Measurements from ENCODE around the gene SYNE2.
"Not testable (repeated sequence)": the region's sequence is repeated elsewhere in the genome, so short reads cannot be mapped to it uniquely, and the experiment has no call there.

SYNE2 gene

DNA sequence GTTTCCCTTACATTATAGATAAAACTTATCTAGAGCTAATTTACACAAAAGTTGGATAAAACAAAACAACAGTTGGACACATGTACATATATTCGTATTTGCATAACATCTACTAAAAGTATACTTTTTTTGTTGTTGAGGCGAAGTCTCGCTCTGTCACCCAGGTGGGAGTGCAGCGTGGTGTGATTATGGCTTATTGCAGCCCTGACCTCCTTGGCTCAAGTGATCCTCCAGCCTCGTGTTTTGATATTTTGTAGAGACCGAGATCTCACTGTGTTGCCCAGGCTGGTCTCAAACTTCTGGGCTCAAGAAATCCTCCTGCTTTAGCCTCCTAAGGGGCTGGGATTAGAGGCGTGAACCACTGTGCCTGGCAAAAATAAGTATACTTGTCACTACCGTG lies 9.4 kb downstream of the SYNE2 start:
- DNase-seq (ENCODE audit: low read depth): no peak
- TF ChIP-seq, protein P1, sequence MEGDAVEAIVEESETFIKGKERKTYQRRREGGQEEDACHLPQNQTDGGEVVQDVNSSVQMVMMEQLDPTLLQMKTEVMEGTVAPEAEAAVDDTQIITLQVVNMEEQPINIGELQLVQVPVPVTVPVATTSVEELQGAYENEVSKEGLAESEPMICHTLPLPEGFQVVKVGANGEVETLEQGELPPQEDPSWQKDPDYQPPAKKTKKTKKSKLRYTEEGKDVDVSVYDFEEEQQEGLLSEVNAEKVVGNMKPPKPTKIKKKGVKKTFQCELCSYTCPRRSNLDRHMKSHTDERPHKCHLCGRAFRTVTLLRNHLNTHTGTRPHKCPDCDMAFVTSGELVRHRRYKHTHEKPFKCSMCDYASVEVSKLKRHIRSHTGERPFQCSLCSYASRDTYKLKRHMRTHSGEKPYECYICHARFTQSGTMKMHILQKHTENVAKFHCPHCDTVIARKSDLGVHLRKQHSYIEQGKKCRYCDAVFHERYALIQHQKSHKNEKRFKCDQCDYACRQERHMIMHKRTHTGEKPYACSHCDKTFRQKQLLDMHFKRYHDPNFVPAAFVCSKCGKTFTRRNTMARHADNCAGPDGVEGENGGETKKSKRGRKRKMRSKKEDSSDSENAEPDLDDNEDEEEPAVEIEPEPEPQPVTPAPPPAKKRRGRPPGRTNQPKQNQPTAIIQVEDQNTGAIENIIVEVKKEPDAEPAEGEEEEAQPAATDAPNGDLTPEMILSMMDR (IDR thresholded peaks at IDR 0.05; ENCODE audit: low read depth, low read length, missing control alignments): no peak
- H3K4me3 ChIP-seq (ENCODE audit: low read depth, low read length): no peak overlapping the region

DNA sequence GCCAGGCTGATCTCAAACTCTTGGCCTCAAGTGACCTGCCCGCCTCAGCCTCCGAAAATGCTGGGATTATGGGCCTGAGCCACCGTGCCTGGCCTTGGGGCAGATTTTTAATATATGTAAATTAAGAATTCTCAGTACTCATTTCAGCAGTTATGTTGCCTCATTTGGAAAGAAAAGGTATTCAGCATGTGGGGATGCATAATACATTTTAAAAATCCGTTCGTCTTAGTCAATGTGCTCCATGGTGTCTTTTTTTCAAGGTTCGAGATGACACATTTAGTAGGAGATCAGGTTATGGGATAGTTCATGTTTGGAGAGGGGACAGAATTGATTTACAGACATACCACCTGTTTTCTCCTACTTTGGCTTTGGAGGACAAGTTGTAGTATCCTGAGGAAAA lies 10.2 kb downstream of the SYNE2 start:
- no peak overlapping the region for H3K4me3 ChIP-seq (ENCODE audit: low read depth, low read length)
- DNase-seq (ENCODE audit: low read depth): no peak
- TF ChIP-seq, protein P1 (IDR thresholded peaks at IDR 0.05; ENCODE audit: low read depth, low read length, missing control alignments): no peak

DNA sequence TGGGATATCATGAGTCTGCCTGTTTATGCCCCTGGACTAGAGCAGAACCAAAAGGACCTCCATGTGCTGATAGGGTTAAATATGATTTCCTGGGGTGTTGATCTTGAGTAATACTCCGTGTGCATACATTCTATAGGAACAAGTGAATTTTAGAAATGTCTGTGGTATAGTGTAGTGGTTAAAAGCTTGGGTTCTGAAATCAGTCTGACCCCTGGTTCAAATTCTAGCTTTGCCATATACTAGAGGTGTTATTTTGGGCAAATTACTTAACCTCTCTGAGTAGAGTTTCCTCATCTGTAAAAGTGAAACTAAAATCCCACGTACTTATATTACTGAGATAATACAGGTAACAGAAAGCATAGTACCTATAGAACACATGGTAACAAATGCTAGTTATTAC lies 12.0 kb downstream of the SYNE2 start:
- not testable (repeated sequence) for H3K4me3 ChIP-seq (ENCODE audit: low read depth, low read length); DNase-seq (ENCODE audit: low read depth)

DNA sequence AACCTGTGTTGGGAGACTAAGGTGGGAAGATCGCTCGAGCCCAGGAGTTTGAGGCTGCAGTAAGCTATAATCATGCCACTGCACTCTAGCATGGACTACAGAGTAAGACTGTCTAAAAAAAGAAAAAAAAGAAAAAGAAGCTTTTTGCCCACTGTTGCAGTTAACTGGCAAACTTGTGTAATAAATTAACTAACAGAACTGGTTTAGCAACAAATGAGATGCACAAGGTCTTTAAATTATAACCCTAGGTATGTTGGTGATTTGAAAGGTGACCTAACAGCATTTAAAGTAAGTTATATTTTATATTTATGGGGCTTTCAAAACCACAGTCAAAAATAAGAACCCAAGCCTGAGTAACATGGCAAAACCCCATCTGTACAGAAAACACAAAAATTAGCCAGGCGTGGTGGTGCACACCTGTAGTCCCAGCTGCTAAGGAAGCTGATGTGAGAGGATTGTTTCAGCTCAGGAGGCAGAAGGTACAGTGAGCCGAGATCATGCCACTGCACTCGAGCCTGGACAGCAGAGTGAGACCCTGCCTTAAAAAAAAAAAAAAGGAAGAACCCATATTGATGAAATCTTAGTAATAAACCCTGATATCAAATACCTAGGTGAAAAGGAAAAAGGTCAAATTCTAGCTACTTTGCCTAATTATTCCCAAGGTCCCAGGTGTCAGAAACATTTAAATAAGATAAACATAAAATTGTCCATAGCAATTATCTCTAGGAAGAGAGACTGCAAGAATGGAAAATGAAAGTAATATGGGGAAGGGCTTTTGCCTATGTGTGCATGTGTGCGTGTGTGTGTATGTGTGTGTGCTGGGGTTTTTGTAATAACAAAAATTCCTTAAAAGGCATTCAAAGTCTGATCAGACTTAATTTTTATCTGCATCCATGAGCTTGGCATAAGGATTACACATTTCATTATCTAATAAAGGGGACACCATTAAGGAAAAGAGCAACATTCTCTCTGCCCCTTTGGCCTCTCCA lies 15.4 kb downstream of the SYNE2 start:
- TF ChIP-seq, protein P1 (IDR thresholded peaks at IDR 0.05; ENCODE audit: low read depth, low read length, missing control alignments): no peak
- no peak for DNase-seq (ENCODE audit: low read depth)
- no peak overlapping the region for H3K4me3 ChIP-seq (ENCODE audit: low read depth, low read length)

DNA sequence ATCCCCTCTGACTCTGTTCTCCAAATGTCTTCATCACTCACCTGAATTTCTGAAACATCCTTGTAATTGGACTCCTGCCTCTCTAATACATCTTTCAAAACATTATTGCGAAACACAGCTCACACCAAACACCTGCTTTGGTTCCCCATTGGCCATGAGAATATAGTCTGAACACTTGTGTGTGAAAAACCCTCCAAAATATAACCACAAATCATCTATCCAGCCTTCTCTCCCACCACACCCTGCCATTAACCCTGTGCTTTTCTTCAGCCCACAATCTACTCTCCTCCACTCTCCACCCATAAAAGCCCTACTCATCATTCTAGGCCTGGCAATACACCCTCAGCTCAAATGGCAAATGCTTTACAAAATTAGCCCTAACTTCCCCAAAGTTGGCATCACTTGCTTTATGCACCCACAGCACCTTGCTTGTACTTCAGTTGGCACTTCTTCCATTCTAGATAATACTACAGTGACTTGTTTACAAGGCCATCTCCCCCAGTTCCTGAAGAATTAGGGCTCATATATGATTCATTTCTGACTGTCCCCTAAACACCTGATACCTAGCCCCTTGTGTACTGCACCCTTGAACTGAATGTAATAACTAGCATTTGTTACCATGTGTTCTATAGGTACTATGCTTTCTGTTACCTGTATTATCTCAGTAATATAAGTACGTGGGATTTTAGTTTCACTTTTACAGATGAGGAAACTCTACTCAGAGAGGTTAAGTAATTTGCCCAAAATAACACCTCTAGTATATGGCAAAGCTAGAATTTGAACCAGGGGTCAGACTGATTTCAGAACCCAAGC lies 17.3 kb downstream of the SYNE2 start:
- H3K4me3 ChIP-seq (ENCODE audit: low read depth, low read length); DNase-seq (ENCODE audit: low read depth): not testable (repeated sequence)

DNA sequence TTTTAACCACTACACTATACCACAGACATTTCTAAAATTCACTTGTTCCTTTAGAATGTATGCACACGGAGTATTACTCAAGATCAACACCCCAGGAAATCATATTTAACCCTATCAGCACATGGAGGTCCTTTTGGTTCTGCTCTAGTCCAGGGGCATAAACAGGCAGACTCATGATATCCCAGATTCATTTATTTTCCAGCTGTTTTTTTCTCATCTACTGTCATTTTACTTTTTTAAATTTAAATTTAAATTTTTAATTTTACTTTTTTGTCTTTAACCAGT lies 17.9 kb downstream of the SYNE2 start:
- H3K4me3 ChIP-seq (ENCODE audit: low read depth, low read length); DNase-seq (ENCODE audit: low read depth): not testable (repeated sequence)

DNA sequence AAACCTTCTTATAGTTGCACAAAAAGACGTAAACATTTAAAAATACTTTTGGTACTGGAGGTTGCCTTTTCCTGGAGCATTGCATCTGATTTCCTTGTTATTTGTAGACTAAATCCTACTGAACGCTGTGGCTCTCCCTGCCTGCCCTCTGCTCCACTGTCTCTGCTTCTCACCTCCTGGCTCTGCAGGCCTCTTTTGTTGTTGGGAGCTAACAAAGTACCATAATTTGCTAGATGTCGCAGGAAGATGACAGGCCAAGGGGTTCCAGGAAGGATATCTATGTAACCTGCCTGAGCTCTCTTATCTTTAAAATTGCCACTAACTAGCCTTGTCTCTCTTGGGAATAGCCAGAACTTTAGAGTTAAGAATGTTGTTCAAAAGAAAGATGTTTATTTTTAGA lies 21.4 kb downstream of the SYNE2 start:
- TF ChIP-seq, protein P1 (IDR thresholded peaks at IDR 0.05; ENCODE audit: low read depth, low read length, missing control alignments): no peak
- DNase-seq (ENCODE audit: low read depth): no peak
- H3K4me3 ChIP-seq (ENCODE audit: low read depth, low read length): no peak overlapping the region

DNA sequence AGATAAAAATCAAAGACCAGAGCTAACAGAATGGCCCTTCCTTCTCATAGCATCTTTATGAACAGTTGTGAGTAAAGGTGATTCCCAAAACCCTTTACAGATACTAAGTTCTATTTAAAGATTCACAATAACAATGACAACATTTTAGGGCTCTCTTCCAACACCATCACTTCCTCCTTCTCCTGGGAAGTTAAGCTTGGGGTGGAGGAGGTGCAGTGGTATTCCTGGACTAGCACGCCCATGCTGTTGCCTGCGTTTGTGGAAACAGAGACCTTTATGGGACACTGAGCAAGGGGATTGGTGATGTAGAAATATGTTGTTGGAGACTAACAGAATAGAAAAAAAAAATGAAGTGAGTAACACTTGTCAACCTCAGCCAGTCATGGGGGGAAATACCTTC lies 22.5 kb downstream of the SYNE2 start:
- H3K4me3 ChIP-seq (ENCODE audit: low read depth, low read length): no peak overlapping the region
- TF ChIP-seq, protein P1 (IDR thresholded peaks at IDR 0.05; ENCODE audit: low read depth, low read length, missing control alignments): no peak
- DNase-seq (ENCODE audit: low read depth): no peak
